Testis (tissue), 3 donors: Measurements from ENCODE around the gene C6orf163. TPM values are rescaled to one million over a fixed set of nuclear protein-coding genes. Genes with fewer than 3 reads are reported as not detected.

ENCODE experiments used
- DNase-seq: peaks from one replicate; pipeline ENCODE4 v3.0.0-alpha.2; 2019
- H3K27ac ChIP-seq, 2 donors: fragments of 200-600 bp; sonication (generic); one replicate each; pipeline ENCODE4 v1.5.1; 2019
- H3K27me3 ChIP-seq: fragments of 200-600 bp; sonication (generic); one replicate; pipeline ENCODE4 v1.5.1; 2019
- H3K36me3 ChIP-seq: fragments of 200-600 bp; sonication (generic); one replicate; pipeline ENCODE4 v1.5.1; 2017; ENCODE audit warnings: low read depth; ENCODE audit errors: missing control alignments
- H3K4me1 ChIP-seq: fragments of 200-600 bp; sonication (generic); one replicate; pipeline ENCODE4 v1.5.1; 2019
- H3K4me3 ChIP-seq, 2 donors: fragments of 200-600 bp; sonication (generic); one replicate each; pipeline ENCODE4 v1.5.1; 2017 to 2019
- H3K9me3 ChIP-seq: fragments of 200-600 bp; sonication (generic); one replicate; pipeline ENCODE4 v1.5.1; 2017
- CTCF ChIP-seq, 3 experiments: fragments of 450-650 bp in 2 of 3; fragments of 200-600 bp in 1 of 3; sonication (generic) in 1 of 3; IDR thresholded peaks; one replicate each; pipeline ENCODE4 v1.5.1; 2016 to 2019; ENCODE audit warnings: antibody characterized with exemption in 3 of 3, mild to moderate bottlenecking in 2 of 3, moderate library complexity in 1 of 3
- POLR2A ChIP-seq: fragments of 450-650 bp; IDR thresholded peaks from one replicate; pipeline ENCODE4 v1.6.1; 2017; ENCODE audit warnings: antibody characterized with exemption, mild to moderate bottlenecking, moderate library complexity
- WGBS, 2 donors: methylation state at CpG; one replicate each; pipeline ENCODE4 v1.1.5; 2018; 5-methylcytosine and 5-hydroxymethylcytosine counted together
- intact Hi-C: fragments of 100-400 bp; cut with DNase I; formaldehyde crosslinking; loops from one replicate; pipeline ENCODE4 v1.15.1; 2023; ENCODE audit warnings: low total_unique reads
- polyA plus RNA-seq: library from polyadenylated mRNA; stranded (reverse); fragments of 350-450 nt; fragmentation: Illumina TruSeq; extraction: RNeasy Lipid Tissue Mini Kit (QIAGEN cat#74804); gene quantifications from one replicate; pipeline ENCODE4 v1.2.3, GENCODE V29; 2014; ENCODE audit warnings: low read depth, low replicate concordance; ENCODE audit not compliant: insufficient read depth
- total RNA-seq, 2 donors: library from RNA; depleted of rRNA; stranded (reverse); fragments of >200 nt; gene quantifications; one replicate each; pipeline ENCODE4 v1.2.3, GENCODE V29; 2016

Gene C6orf163
- total and polyA plus RNA-seq, 3 donors from 2014 or later, result 10.1 to 17.4 (median 12.5) TPM

DNA sequence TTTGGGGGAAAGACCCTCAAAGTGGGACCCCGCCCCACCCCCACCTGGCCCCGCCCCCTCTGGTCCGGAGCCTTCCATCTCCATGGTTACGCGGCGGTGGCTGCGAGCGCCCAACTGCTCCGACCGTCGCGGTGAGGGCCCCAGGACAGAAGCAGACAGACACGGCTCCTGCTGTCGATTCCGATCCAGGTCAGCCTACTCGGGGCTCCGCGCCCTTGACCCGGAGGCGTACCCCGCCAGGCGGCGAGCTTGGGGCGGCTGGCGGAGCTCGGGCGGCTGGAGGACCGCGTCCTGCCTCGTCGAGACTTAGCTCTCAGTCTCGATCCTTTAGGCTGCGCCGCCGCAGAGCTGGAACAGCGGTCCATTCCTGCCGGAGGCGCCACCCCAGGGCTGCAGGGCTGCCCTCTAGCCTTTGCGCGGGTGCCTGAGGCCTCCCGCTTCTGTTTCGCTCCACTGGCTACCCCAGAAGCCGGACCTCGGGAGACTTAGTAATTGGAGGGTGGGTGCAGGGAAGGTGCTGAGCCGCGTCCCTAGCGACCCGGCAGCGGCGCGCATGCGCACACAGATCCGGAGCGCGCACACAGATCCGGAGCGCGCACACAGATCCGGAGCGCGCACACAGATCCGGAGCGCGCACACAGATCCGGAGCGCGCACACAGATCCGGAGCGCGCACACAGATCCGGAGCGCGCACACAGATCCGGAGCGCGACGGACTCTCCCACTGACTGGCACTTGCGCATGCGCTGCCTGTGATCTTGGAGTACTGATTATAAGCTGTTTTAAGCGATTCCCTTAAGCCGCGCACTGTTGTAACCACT, 63.5 kb downstream of the C6orf163 start, which contains the start of gene CFAP206:
CFAP206 (plus strand) TSS at position 72 of the 820 bp plus-strand sequence. CDS start 1,868 bp downstream, outside the sequence.
- Histone ChIP-seq H3K27ac (peak within 1 kb of the TSS; percentile 70 to 81), H3K4me1 (no peaks in the 10 kb centered on the region), H3K4me3 (peak within 1 kb of the TSS; percentile 84 to 95), H3K9me3 (no peaks in the 10 kb centered on the region), H3K36me3 (no peaks in the 10 kb centered on the region), H3K27me3 (no peaks in the 10 kb centered on the region)
- intact Hi-C loops, result no loop called here
- DNase-seq, result peak; percentile 88
- no peak for TF ChIP-seq POLR2A
- no peak for TF ChIP-seq CTCF (IDR thresholded peaks at IDR 0.05)
- 0% methylated on average over 28 of the region's 82 CpGs; no CpG with 5 or more reads in 1 of the 2 donors for WGBS, 2 donors

DNA sequence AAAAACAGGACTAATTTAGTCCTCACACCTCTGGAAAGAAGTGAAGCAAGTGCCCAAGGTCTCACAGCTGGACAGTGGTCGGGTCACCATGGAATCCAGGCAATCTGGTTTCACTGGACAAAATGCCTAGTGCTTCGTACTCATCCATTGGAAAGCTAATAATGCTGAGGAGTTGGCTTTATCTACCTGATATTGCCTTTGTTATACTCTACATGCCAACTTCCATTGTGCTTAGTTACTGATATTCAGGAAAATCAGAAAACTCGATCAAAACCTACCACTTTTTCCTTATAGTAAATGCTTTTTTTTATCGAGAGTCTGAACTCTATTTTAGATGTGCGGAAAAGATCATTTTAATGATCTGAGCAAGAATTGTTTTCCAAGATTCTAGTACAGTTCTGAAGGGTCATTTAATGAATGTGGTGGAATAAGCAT, 64.1 kb downstream of the C6orf163 start:
- 23 to 27% methylated on average over 5 of the region's 5 CpGs for WGBS, 2 donors
- H3K4me3 ChIP-seq, result peak overlapping the region; percentile 84 to 95
- peak overlapping the region in 1 of 2 donors; percentile 81 for H3K27ac ChIP-seq
- intact Hi-C loops, result no loop called here
- TF ChIP-seq POLR2A (no peak), CTCF (IDR thresholded peaks at IDR 0.05) (no peak)
- no peaks in the 10 kb centered on the region for H3K36me3 ChIP-seq
- no peaks in the 10 kb centered on the region for H3K9me3 ChIP-seq
- no peaks in the 10 kb centered on the region for H3K4me1 ChIP-seq
- DNase-seq, result no peak
- H3K27me3 ChIP-seq, result no peaks in the 10 kb centered on the region

Other genes with a start within 250 kb of the C6orf163 start
- gene CGA, start 249.7 kb upstream of the C6orf163 start, total RNA-seq, result not detected
- gene CGA, start 249.7 kb upstream of the C6orf163 start, polyA plus RNA-seq, result not detected
- gene ZNF292, start 189.2 kb upstream of the C6orf163 start, total RNA-seq, result 10 to 100 TPM; 53.2 to 58.8 TPM
- 3.6 TPM for gene ZNF292, start 189.2 kb upstream of the C6orf163 start, polyA plus RNA-seq
- 10 to 100 TPM; 13.8 to 15.6 TPM for gene SMIM8, start 22.2 kb upstream of the C6orf163 start, total RNA-seq
- 8.5 TPM for gene SMIM8, start 22.2 kb upstream of the C6orf163 start, polyA plus RNA-seq
- gene GJB7, start 15.5 kb upstream of the C6orf163 start, total RNA-seq, result under 1 TPM in 1 of 2 donors, not detected in 1; 0.25 TPM
- gene GJB7, start 15.5 kb upstream of the C6orf163 start, polyA plus RNA-seq, result 0.26 TPM
- 10 to 100 TPM; 37.8 to 48.8 TPM for gene CFAP206, start 63.2 kb downstream of the C6orf163 start, total RNA-seq
- 116 TPM for gene CFAP206, start 63.2 kb downstream of the C6orf163 start, polyA plus RNA-seq
- gene SLC35A1, start 128.2 kb downstream of the C6orf163 start, total RNA-seq, result 10 to 100 TPM; 16.5 to 17.2 TPM
- gene SLC35A1, start 128.2 kb downstream of the C6orf163 start, polyA plus RNA-seq, result 20.2 TPM
- gene RARS2, start 245.2 kb downstream of the C6orf163 start, total RNA-seq, result 10 to 100 TPM; 33.1 to 35.7 TPM
- gene RARS2, start 245.2 kb downstream of the C6orf163 start, polyA plus RNA-seq, result 50.9 TPM
- 10 to 100 TPM; 38.8 to 50.4 TPM for gene ORC3, start 245.3 kb downstream of the C6orf163 start, total RNA-seq
- gene ORC3, start 245.3 kb downstream of the C6orf163 start, polyA plus RNA-seq, result 40.5 TPM